WTC11 (cell line): Measurements from ENCODE around the gene CBX1. TPM values are rescaled to one million over a fixed set of nuclear protein-coding genes. Genes with fewer than 3 reads are reported as not detected.

ENCODE experiments used
- ATAC-seq: fragments of 200-7000 bp; cut with Tn5 transposase; 2 replicates; pipeline ENCODE4 v1.10.0; 2021; ENCODE audit warnings: mild to moderate bottlenecking, moderate library complexity
- CTCF ChIA-PET: fragments of 300-600 bp; sonication (Branson Sonifier 250); formaldehyde crosslinking; loops from one replicate; lab custom pipeline; 2021; ENCODE audit warnings: antibody characterized with exemption; lab: Charles Lee
- POLR2A ChIA-PET: fragments of 350-600 bp; sonication (Branson Sonifier 250); formaldehyde crosslinking; loops from one replicate; lab custom pipeline; 2021; ENCODE audit warnings: antibody characterized with exemption; lab: Charles Lee
- DNase-seq: peaks from one replicate; pipeline ENCODE4 v3.0.0; 2021; ENCODE audit warnings: low spot score
- H3K27ac Mint-ChIP-seq: 2 replicates; pipeline ENCODE4 v1.8.0; 2021; ENCODE audit warnings: mixed read lengths
- H3K27me3 Mint-ChIP-seq: 2 replicates; pipeline ENCODE4 v1.8.0; 2021; ENCODE audit warnings: low read depth, mild to moderate bottlenecking, moderate library complexity, mixed read lengths
- H3K36me3 Mint-ChIP-seq: 2 replicates; pipeline ENCODE4 v1.8.0; 2021; ENCODE audit warnings: mixed read lengths
- H3K4me1 Mint-ChIP-seq: 2 replicates; pipeline ENCODE4 v1.8.0; 2022; ENCODE audit warnings: mixed read lengths
- H3K4me3 Mint-ChIP-seq: 2 replicates; pipeline ENCODE4 v1.8.0; 2021; ENCODE audit warnings: mild to moderate bottlenecking, moderate library complexity, mixed read lengths
- H3K9me3 Mint-ChIP-seq: 2 replicates; pipeline ENCODE4 v1.8.0; 2021; ENCODE audit warnings: mixed read lengths
- AR ChIP-seq: fragments of 250-450 bp; sonication (Bioruptor Pico); IDR thresholded peaks from 2 replicates; pipeline ENCODE4 v1.9.0; 2021; ENCODE audit warnings: mild to moderate bottlenecking
- ATF2 ChIP-seq: sonication (generic); formaldehyde crosslinking; IDR thresholded peaks from 2 replicates; pipeline ENCODE4 v1.8.1; 2022; ENCODE audit warnings: low read depth, missing genetic modification reagents, borderline replicate concordance
- FOXJ3 ChIP-seq: sonication (generic); formaldehyde crosslinking; IDR thresholded peaks from 2 replicates; pipeline ENCODE4 v1.9.0; 2021; ENCODE audit warnings: missing genetic modification reagents, mild to moderate bottlenecking, borderline replicate concordance
- GABPB1 ChIP-seq: sonication (generic); formaldehyde crosslinking; IDR thresholded peaks from 2 replicates; pipeline ENCODE4 v1.8.1; 2023; ENCODE audit warnings: mild to moderate bottlenecking, missing genetic modification reagents
- GRHL2 ChIP-seq: fragments of 250-450 bp; sonication (Bioruptor Pico); IDR thresholded peaks from 2 replicates; pipeline ENCODE4 v1.8.0; 2022; ENCODE audit warnings: mild to moderate bottlenecking, moderate library complexity; ENCODE audit not compliant: insufficient replicate concordance, severe bottlenecking
- HMGXB4 ChIP-seq: sonication (generic); formaldehyde crosslinking; IDR thresholded peaks from 2 replicates; pipeline ENCODE4 v1.8.1; 2023; ENCODE audit warnings: mild to moderate bottlenecking, moderate library complexity, missing genetic modification reagents
- IRF1 ChIP-seq: sonication (generic); formaldehyde crosslinking; IDR thresholded peaks from 2 replicates; pipeline ENCODE4 v1.8.0; 2023; ENCODE audit warnings: missing genetic modification reagents
- NFE2L1 ChIP-seq: sonication (generic); formaldehyde crosslinking; IDR thresholded peaks from 2 replicates; pipeline ENCODE4 v1.8.1; 2023; ENCODE audit warnings: missing genetic modification reagents
- NR1H2 ChIP-seq: sonication (generic); formaldehyde crosslinking; IDR thresholded peaks from 2 replicates; pipeline ENCODE4 v1.9.0; 2021; ENCODE audit warnings: mild to moderate bottlenecking, moderate library complexity, missing genetic modification reagents
- SMAD3 ChIP-seq: sonication (generic); formaldehyde crosslinking; IDR thresholded peaks from 2 replicates; pipeline ENCODE4 v1.8.0; 2022; ENCODE audit warnings: missing genetic modification reagents, mild to moderate bottlenecking, borderline replicate concordance
- TCF7 ChIP-seq: sonication (generic); formaldehyde crosslinking; IDR thresholded peaks from 2 replicates; pipeline ENCODE4 v1.8.0; 2022; ENCODE audit warnings: mild to moderate bottlenecking, low read depth, missing genetic modification reagents, moderate library complexity
- USF1 ChIP-seq: sonication (generic); formaldehyde crosslinking; IDR thresholded peaks from 2 replicates; pipeline ENCODE4 v1.8.0; 2022; ENCODE audit warnings: mild to moderate bottlenecking, missing genetic modification reagents
- ZBTB21 ChIP-seq: sonication (generic); formaldehyde crosslinking; IDR thresholded peaks from 2 replicates; pipeline ENCODE4 v1.8.1; 2023; ENCODE audit warnings: mild to moderate bottlenecking, missing genetic modification reagents, borderline replicate concordance
- ZBTB43 ChIP-seq: sonication (generic); formaldehyde crosslinking; IDR thresholded peaks from 2 replicates; pipeline ENCODE4 v1.8.1; 2023; ENCODE audit warnings: mild to moderate bottlenecking, missing genetic modification reagents
- ZNF138 ChIP-seq: sonication (generic); formaldehyde crosslinking; conservative IDR thresholded peaks from 2 replicates; pipeline ENCODE4 v1.8.1; 2022; ENCODE audit warnings: mild to moderate bottlenecking, moderate library complexity, missing genetic modification reagents
- ZNF317 ChIP-seq: sonication (generic); formaldehyde crosslinking; IDR thresholded peaks from 2 replicates; pipeline ENCODE4 v1.8.1; 2023; ENCODE audit warnings: low read depth, mild to moderate bottlenecking, moderate library complexity, missing genetic modification reagents, borderline replicate concordance
- ZNF396 ChIP-seq: fragments of 250-450 bp; sonication (Bioruptor Pico); IDR thresholded peaks from 2 replicates; pipeline ENCODE4 v1.8.0; 2021; ENCODE audit warnings: mild to moderate bottlenecking, moderate library complexity, borderline replicate concordance
- ZNF425 ChIP-seq: fragments of 250-450 bp; sonication (Bioruptor Pico); conservative IDR thresholded peaks from 2 replicates; pipeline ENCODE4 v1.9.0; 2021; ENCODE audit warnings: mild to moderate bottlenecking
- ZNF532 ChIP-seq: fragments of 250-450 bp; sonication (Bioruptor Pico); IDR thresholded peaks from 2 replicates; pipeline ENCODE4 v1.9.0; 2021; ENCODE audit warnings: mild to moderate bottlenecking, borderline replicate concordance
- total RNA-seq: library from RNA; stranded (reverse); gene quantifications from 3 replicates; pipeline ENCODE4 v1.2.3, GENCODE V29; 2021

The CBX1 gene
- total RNA-seq, 1 experiment from 2014 or later = 162 TPM

GRCh38 chr17:48024149-48025039 lies 76.9 kb downstream of the CBX1 start:
- Mint-ChIP-seq H3K27ac (no peak overlapping the region), H3K27me3 (peaks cover 38% of the 10 kb centered on the region), H3K4me3 (peak overlapping the region; percentile 74), H3K36me3 (no peaks in the 10 kb centered on the region), H3K9me3 (no peaks in the 10 kb centered on the region), H3K4me1 (peaks cover 25% of the 10 kb centered on the region)
- DNase-seq (peak; percentile 52), ATAC-seq (no peak)
- ChIA-PET CTCF (interaction anchor here (0.7 to 3.8 kb wide), 36 partner anchors 11 to 612 kb away, joined by 3 to 108 read pairs (median 6); partner anchors contain the start of genes CBX1, CDK5RAP3, NFE2L1 and PNPO), POLR2A (interaction anchor here (0.6 to 2.4 kb wide), 3 partner anchors 24 to 49 kb away, joined by 7 to 22 read pairs (median 12); partner anchors contain the start of gene NFE2L1)
- TF ChIP-seq FOXJ3 (CRISPR knock-in tag) (no peak), SMAD3 (no peak), GRHL2 (CRISPR knock-in tag) (no peak), ZNF317 (CRISPR knock-in tag) (no peak), ZNF138 (no peak), AR (no peak), ZNF532 (no peak), ZBTB21 (no peak), NR1H2 (CRISPR knock-in tag) (no peak), IRF1 (CRISPR knock-in tag) (no peak), NFE2L1 (CRISPR knock-in tag) (no peak), ZNF425 (CRISPR knock-in tag) (no peak), ATF2 (CRISPR knock-in tag) (no peak), ZBTB43 (CRISPR knock-in tag) (no peak), GABPB1 (CRISPR knock-in tag) (no peak), HMGXB4 (CRISPR knock-in tag) (0 out of 2 replicates have a peak, but pooled peaks have one; percentile 12), TCF7 (CRISPR knock-in tag) (no peak), ZNF396 (CRISPR knock-in tag) (no peak), USF1 (CRISPR knock-in tag) (no peak; the same call in 1 of the 2 replicates)
